HG03108 (cell line): Measurements from ENCODE around the gene HSD17B3.
"Not testable (repeated sequence)": the region's sequence is repeated elsewhere in the genome, so short reads cannot be mapped to it uniquely, and the experiment has no call there.

Experiments
- ATAC-seq: cut with Tn5 transposase; IDR thresholded peaks from one replicate; pipeline ENCODE4 v1.9.1; 2021; ENCODE audit warnings: moderate library complexity; ENCODE audit not compliant: unreplicated experiment

HSD17B3 gene

GRCh38 chr9:96201140-96201539 is 100.8 kb downstream of the HSD17B3 start:
- no peak for ATAC-seq

GRCh38 chr9:96199006-96199405 is 103.0 kb downstream of the HSD17B3 start:
- no peak for ATAC-seq

GRCh38 chr9:96195541-96195940 is 106.4 kb downstream of the HSD17B3 start:
- no peak for ATAC-seq

- no peak for ATAC-seq
These were observed 108.7 kb downstream of the HSD17B3 start for GRCh38 chr9:96193236-96193755.

- ATAC-seq, result no peak
These were observed 109.3 kb downstream of the HSD17B3 start for GRCh38 chr9:96192710-96193109.

- no peak for ATAC-seq
These were observed 112.0 kb downstream of the HSD17B3 start for GRCh38 chr9:96189995-96190394.

- ATAC-seq, result not testable (repeated sequence)
These were observed 112.4 kb downstream of the HSD17B3 start for GRCh38 chr9:96189581-96189980.

- ATAC-seq, result no peak
These were observed 113.4 kb downstream of the HSD17B3 start for GRCh38 chr9:96188571-96188970.

GRCh38 chr9:96187151-96187555 is 114.8 kb downstream of the HSD17B3 start:
- ATAC-seq, result no peak

- no peak for ATAC-seq
These were observed 115.4 kb downstream of the HSD17B3 start for GRCh38 chr9:96186591-96187011.

GRCh38 chr9:96185518-96186156 is 116.3 kb downstream of the HSD17B3 start:
- no peak for ATAC-seq
